H9 (cell line): ENCODE data around the gene ZNF576. TPM values are rescaled to one million over a fixed set of nuclear protein-coding genes. Genes with fewer than 3 reads are reported as not detected.
A peak's percentile ranks its signal among the peaks of the same experiment; 100 is the strongest.

Experiments
- DNase-seq: peaks from one replicate; pipeline ENCODE4 v3.0.0-alpha.2; 2017
- H2AFZ ChIP-seq: one replicate; pipeline ENCODE4 v1.6.1; 2013; ENCODE audit warnings: mild to moderate bottlenecking, low read length, control low read depth, moderate library complexity
- H2AK5ac ChIP-seq: 2 replicates; pipeline ENCODE4 v1.6.1; 2013; ENCODE audit warnings: low read length, control low read depth, mixed read lengths; ENCODE audit not compliant: insufficient read length
- H2BK120ac ChIP-seq: one replicate; pipeline ENCODE4 v1.6.1; 2013; ENCODE audit warnings: low read depth, mild to moderate bottlenecking, low read length, control low read depth, inconsistent platforms; ENCODE audit not compliant: poor library complexity, severe bottlenecking
- H2BK12ac ChIP-seq: 2 replicates; pipeline ENCODE4 v1.6.1; 2013; ENCODE audit warnings: low read length, control low read depth, mixed read lengths, low read depth; ENCODE audit not compliant: insufficient read length
- H2BK15ac ChIP-seq: 2 replicates; pipeline ENCODE4 v1.6.1; 2013; ENCODE audit warnings: low read depth, low read length, control low read depth
- H2BK20ac ChIP-seq: one replicate; pipeline ENCODE4 v1.6.1; 2013; ENCODE audit warnings: low read depth, mild to moderate bottlenecking, low read length, control low read depth, inconsistent platforms; ENCODE audit not compliant: poor library complexity, severe bottlenecking
- H2BK5ac ChIP-seq: 2 replicates; pipeline ENCODE4 v1.6.1; 2013; ENCODE audit warnings: low read length, control low read depth, mixed read lengths; ENCODE audit not compliant: insufficient read length
- H3K14ac ChIP-seq: 2 replicates; pipeline ENCODE4 v1.6.1; 2013; ENCODE audit warnings: low read length, control low read depth; ENCODE audit not compliant: insufficient read depth
- H3K18ac ChIP-seq: 2 replicates; pipeline ENCODE4 v1.6.1; 2013; ENCODE audit warnings: low read depth, mild to moderate bottlenecking, mixed read lengths, low read length, control low read depth; ENCODE audit not compliant: insufficient read length
- H3K23ac ChIP-seq: 2 replicates; pipeline ENCODE4 v1.6.1; 2013; ENCODE audit warnings: low read length, control low read depth, mixed read lengths, low read depth; ENCODE audit not compliant: insufficient read length
- H3K23me2 ChIP-seq: 2 replicates; pipeline ENCODE4 v1.6.1; 2013; ENCODE audit warnings: low read depth, mild to moderate bottlenecking, mixed read lengths, low read length, control low read depth; ENCODE audit not compliant: insufficient read length, poor library complexity, severe bottlenecking
- H3K27ac ChIP-seq: 2 replicates; pipeline ENCODE4 v1.5.1; 2013; ENCODE audit warnings: low read length, control low read depth, mixed read lengths, low read depth; ENCODE audit not compliant: insufficient read length
- H3K27me3 ChIP-seq: 2 replicates; pipeline ENCODE4 v1.6.1; 2013; ENCODE audit warnings: low read length, control low read depth, inconsistent platforms; ENCODE audit not compliant: insufficient read depth
- H3K4ac ChIP-seq: 2 replicates; pipeline ENCODE4 v1.6.1; 2013; ENCODE audit warnings: low read depth, mild to moderate bottlenecking, control low read depth, inconsistent platforms, low read length, moderate library complexity
- H3K4me1 ChIP-seq: 2 replicates; pipeline ENCODE4 v1.6.1; 2013; ENCODE audit warnings: low read length, control low read depth, inconsistent platforms; ENCODE audit not compliant: insufficient read depth
- H3K4me2 ChIP-seq: 2 replicates; pipeline ENCODE4 v1.6.1; 2013; ENCODE audit warnings: low read length, control low read depth, mixed read lengths; ENCODE audit not compliant: insufficient read length, insufficient read depth
- H3K56ac ChIP-seq: 2 replicates; pipeline ENCODE4 v1.6.1; 2013; ENCODE audit warnings: low read depth, mild to moderate bottlenecking, mixed read lengths, low read length, control low read depth; ENCODE audit not compliant: insufficient read length
- H3K79me1 ChIP-seq: 2 replicates; pipeline ENCODE4 v1.6.1; 2013; ENCODE audit warnings: low read depth, mild to moderate bottlenecking, moderate library complexity, low read length, control low read depth, inconsistent platforms; ENCODE audit not compliant: insufficient read depth, poor library complexity, severe bottlenecking
- H3K79me2 ChIP-seq: 2 replicates; pipeline ENCODE4 v1.6.1; 2013; ENCODE audit warnings: low read length, control low read depth, inconsistent platforms; ENCODE audit not compliant: insufficient read depth
- H3K9ac ChIP-seq: 2 replicates; pipeline ENCODE4 v1.6.1; 2013; ENCODE audit warnings: low read length, control low read depth, mixed read lengths; ENCODE audit not compliant: insufficient read length; ENCODE audit errors: extremely low read depth
- H3K9me3 ChIP-seq: one replicate; pipeline ENCODE4 v1.6.1; 2013; ENCODE audit warnings: low read depth, low read length, inconsistent platforms; ENCODE audit not compliant: control insufficient read depth
- H3T11ph ChIP-seq: one replicate; pipeline ENCODE4 v1.6.1; 2013; ENCODE audit warnings: mild to moderate bottlenecking, low read length, control low read depth, inconsistent platforms
- H4K20me1 ChIP-seq: one replicate; pipeline ENCODE4 v1.6.1; 2013; ENCODE audit not compliant: control insufficient read depth, insufficient read length, insufficient read depth
- H4K5ac ChIP-seq: 2 replicates; pipeline ENCODE4 v1.6.1; 2013; ENCODE audit warnings: low read depth, mild to moderate bottlenecking, mixed read lengths, low read length, control low read depth; ENCODE audit not compliant: insufficient read length
- H4K8ac ChIP-seq: replicated peaks from 2 replicates; pipeline ENCODE4 v1.6.1; 2013; ENCODE audit warnings: low read length, control low read depth, mixed read lengths, low read depth; ENCODE audit not compliant: insufficient read length
- H4K91ac ChIP-seq: 2 replicates; pipeline ENCODE4 v1.6.1; 2013; ENCODE audit warnings: low read depth, mild to moderate bottlenecking, moderate library complexity, mixed read lengths, low read length, control low read depth; ENCODE audit not compliant: insufficient read length
- H3K27ac Mint-ChIP-seq, 3 experiments: 2 replicates in 2 of 3; 3 replicates in 1 of 3; pipeline ENCODE4 v1.8.0; 2020 to 2021; ENCODE audit warnings: mixed read lengths in 3 of 3, mild to moderate bottlenecking in 1 of 3, moderate library complexity in 1 of 3
- H3K27me3 Mint-ChIP-seq: 2 replicates; pipeline ENCODE4 v1.8.0; 2021; ENCODE audit warnings: low read depth, mild to moderate bottlenecking, moderate library complexity, mixed read lengths
- H3K36me3 Mint-ChIP-seq, 3 experiments: 2 replicates in 2 of 3; 3 replicates in 1 of 3; pipeline ENCODE4 v1.8.0; 2020 to 2021; ENCODE audit warnings: low read depth in 3 of 3, mixed read lengths in 3 of 3; ENCODE audit not compliant: insufficient read depth in 1 of 3
- H3K4me1 Mint-ChIP-seq, 2 experiments: 2 replicates each; pipeline ENCODE4 v1.8.0; 2020; ENCODE audit warnings: mixed read lengths in 2 of 2
- H3K4me3 Mint-ChIP-seq, 2 experiments: 2 replicates in 1 of 2; 3 replicates in 1 of 2; pipeline ENCODE4 v1.8.0; 2020 to 2021; ENCODE audit warnings: mild to moderate bottlenecking in 2 of 2, mixed read lengths in 2 of 2, moderate library complexity in 1 of 2
- H3K9me3 Mint-ChIP-seq, 2 experiments: 2 replicates in 1 of 2; 3 replicates in 1 of 2; pipeline ENCODE4 v1.8.0; 2020; ENCODE audit warnings: mild to moderate bottlenecking in 2 of 2, mixed read lengths in 2 of 2, moderate library complexity in 1 of 2
- WGBS: extraction: QIAGEN DNeasy Blood & Tissue Kit; methylation state at CpG from one replicate; pipeline ENCODE4 v1.1.7; 2013; ENCODE audit warnings: missing lambda C conversion rate, low lambda C conversion rate, mixed read lengths; ENCODE audit not compliant: insufficient read length; ENCODE audit errors: extremely low coverage; 5-methylcytosine and 5-hydroxymethylcytosine counted together
- total RNA-seq: library from RNA; stranded (reverse); gene quantifications from 2 replicates; pipeline ENCODE4 v1.2.1, GENCODE V29; 2021
- TF ChIP-seq, protein P1 (sequence below): fragments of 200-600 bp; sonication (generic); conservative IDR thresholded peaks from 3 replicates; pipeline ENCODE4 v1.8.0; 2021; ENCODE audit warnings: antibody characterized with exemption, mild to moderate bottlenecking

ZNF576 gene
- total RNA-seq, 1 experiment from 2014 or later = 19.7 TPM

DNA sequence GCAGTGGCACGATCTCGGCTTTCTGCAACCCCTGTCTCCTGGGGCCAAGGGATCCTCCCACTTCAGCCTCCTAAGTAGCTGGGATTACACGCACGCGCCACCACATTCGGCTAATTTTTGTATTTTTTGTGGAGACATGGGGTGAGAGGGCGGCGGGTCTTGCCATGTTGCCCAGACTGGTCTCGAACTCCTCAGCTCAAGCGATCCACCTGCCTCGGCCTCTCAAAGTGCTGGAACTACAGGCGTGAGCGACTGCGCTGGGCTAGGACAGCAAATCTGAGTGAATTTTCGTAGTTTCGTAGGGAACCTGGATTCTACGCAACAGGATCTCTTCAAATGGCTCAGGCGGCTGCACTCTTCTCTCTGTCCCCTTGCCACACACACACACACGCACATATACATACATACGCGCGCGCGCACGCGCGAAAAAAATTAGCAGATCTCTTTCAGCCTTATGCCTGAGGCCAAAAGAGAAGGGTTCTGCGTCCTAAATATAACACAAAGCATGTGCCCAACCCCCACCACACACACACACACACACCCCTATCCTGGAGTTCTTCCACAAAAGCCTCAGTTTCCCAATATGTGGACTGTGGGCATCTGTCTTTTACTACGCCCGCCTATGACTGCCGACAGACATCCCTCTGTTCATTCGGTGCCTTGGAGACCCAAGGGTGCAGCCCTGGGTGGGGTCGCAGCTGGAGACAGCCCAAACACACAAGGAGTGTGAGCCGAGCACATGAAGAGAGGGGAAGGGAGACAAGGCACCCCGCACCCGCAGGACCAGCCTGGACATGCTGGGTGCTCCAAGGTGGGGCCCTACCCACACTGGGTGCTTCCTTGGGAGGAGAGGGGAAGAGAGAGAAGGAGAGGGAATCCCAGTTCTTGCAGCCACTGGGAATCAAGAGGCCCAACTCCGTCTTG, 20.2 kb upstream of the ZNF576 start:
- no peak overlapping the region; the same call in none of the 2 replicates for H3K4ac ChIP-seq
- no peak overlapping the region for H2BK5ac ChIP-seq
- H3K4me1 ChIP-seq = peaks cover 4% of the 10 kb centered on the region; the same call in 1 of the 2 replicates
- peak overlapping the region; percentile 92 for H3K18ac ChIP-seq
- H3K27me3 ChIP-seq = no peaks in the 10 kb centered on the region
- no peak overlapping the region for H2AK5ac ChIP-seq
- no peak overlapping the region for H4K8ac ChIP-seq
- H3K27ac ChIP-seq = peak overlapping the region; percentile 10
- H4K20me1 ChIP-seq = no peaks in the 10 kb centered on the region
- peaks cover 12% of the 10 kb centered on the region for H3K23me2 ChIP-seq
- peak overlapping the region; percentile 39 for H3K4me2 ChIP-seq
- peak overlapping the region; percentile 41; the same call in 1 of the 2 replicates for H2BK15ac ChIP-seq
- no peaks in the 10 kb centered on the region for H3K9me3 ChIP-seq
- peak overlapping the region; percentile 52 for H3K9ac ChIP-seq
- H3K14ac ChIP-seq = peak overlapping the region; percentile 48; the same call in 1 of the 2 replicates
- Mint-ChIP-seq H3K4me1 (peaks cover 29 to 49% of the 10 kb centered on the region in 2 experiments), H3K36me3 (peaks cover 2 to 14% (median 11%) of the 10 kb centered on the region in 3 experiments; a peak in 6 of 7 replicates), H3K9me3 (no peaks in the 10 kb centered on the region), H3K27ac (peak overlapping the region; percentile 92 to 97 (median 94)), H3K4me3 (peak overlapping the region; percentile 46 to 95), H3K27me3 (no peaks in the 10 kb centered on the region)
- no peak overlapping the region for H2BK120ac ChIP-seq
- no peak overlapping the region for H4K5ac ChIP-seq
- H3K79me1 ChIP-seq = no peaks in the 10 kb centered on the region
- peak overlapping the region; percentile 38 for H2BK12ac ChIP-seq
- no peaks in the 10 kb centered on the region for H3K79me2 ChIP-seq
- DNase-seq = peak; percentile 39
- TF ChIP-seq, protein P1, sequence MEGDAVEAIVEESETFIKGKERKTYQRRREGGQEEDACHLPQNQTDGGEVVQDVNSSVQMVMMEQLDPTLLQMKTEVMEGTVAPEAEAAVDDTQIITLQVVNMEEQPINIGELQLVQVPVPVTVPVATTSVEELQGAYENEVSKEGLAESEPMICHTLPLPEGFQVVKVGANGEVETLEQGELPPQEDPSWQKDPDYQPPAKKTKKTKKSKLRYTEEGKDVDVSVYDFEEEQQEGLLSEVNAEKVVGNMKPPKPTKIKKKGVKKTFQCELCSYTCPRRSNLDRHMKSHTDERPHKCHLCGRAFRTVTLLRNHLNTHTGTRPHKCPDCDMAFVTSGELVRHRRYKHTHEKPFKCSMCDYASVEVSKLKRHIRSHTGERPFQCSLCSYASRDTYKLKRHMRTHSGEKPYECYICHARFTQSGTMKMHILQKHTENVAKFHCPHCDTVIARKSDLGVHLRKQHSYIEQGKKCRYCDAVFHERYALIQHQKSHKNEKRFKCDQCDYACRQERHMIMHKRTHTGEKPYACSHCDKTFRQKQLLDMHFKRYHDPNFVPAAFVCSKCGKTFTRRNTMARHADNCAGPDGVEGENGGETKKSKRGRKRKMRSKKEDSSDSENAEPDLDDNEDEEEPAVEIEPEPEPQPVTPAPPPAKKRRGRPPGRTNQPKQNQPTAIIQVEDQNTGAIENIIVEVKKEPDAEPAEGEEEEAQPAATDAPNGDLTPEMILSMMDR = no peak
- no CpG with 5 or more reads among the region's 37 CpGs for WGBS
- no peak overlapping the region for H3K23ac ChIP-seq
- no peak overlapping the region for H3T11ph ChIP-seq
- H2BK20ac ChIP-seq = no peak overlapping the region
- peak overlapping the region; percentile 23 for H4K91ac ChIP-seq
- no peak overlapping the region for H2AFZ ChIP-seq
- no peak overlapping the region for H3K56ac ChIP-seq
